Measurements from ENCODE around the gene TADA1. TPM values are rescaled to one million over a fixed set of nuclear protein-coding genes. Genes with fewer than 3 reads are reported as not detected.

TADA1 gene
- total and polyA plus RNA-seq, 9 donors: 9.8 to 15.0 (median 11.5) TPM

- intact Hi-C loops (cut with DNase I): no loop called here
- no peaks in the 10 kb centered on the region for H3K4me1 ChIP-seq (ENCODE audit: insufficient read depth)
- WGBS, 3 donors: 0% methylated on average over 1 of the region's 1 CpG
- TF ChIP-seq POLR2A (IDR thresholded peaks at IDR 0.05): no peak
- TF ChIP-seq CTCF (IDR thresholded peaks at IDR 0.05): no peak
- no peak for TF ChIP-seq EP300 (IDR thresholded peaks at IDR 0.05)
- H3K36me3 ChIP-seq: no peaks in the 10 kb centered on the region
- no peaks in the 10 kb centered on the region for H3K27me3 ChIP-seq
- no peak overlapping the region for H3K4me3 ChIP-seq
- no peaks in the 10 kb centered on the region for H3K9me3 ChIP-seq
- no peak overlapping the region for H3K27ac ChIP-seq
- DNase-seq: no peak
These were observed 23.1 kb downstream of the TADA1 start for GRCh38 chr1:166852918-166853317.

DNA sequence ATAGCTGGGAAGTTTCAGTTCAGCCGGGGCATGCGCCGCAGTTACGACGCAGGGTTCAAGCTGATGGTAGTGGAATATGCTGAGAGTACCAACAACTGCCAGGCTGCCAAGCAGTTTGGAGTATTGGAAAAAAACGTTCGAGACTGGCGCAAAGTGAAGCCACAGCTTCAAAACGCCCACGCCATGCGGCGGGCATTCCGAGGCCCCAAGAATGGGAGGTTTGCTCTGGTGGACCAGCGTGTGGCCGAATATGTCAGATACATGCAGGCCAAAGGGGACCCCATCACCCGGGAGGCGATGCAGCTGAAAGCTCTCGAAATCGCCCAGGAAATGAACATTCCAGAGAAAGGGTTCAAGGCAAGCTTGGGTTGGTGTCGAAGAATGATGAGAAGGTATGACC, 26.9 kb downstream of the TADA1 start:
- H3K9me3 ChIP-seq: no peaks in the 10 kb centered on the region
- no peak for DNase-seq
- no peak for TF ChIP-seq CTCF (IDR thresholded peaks at IDR 0.05)
- TF ChIP-seq POLR2A (IDR thresholded peaks at IDR 0.05): no peak
- TF ChIP-seq EP300 (IDR thresholded peaks at IDR 0.05): no peak
- H3K4me1 ChIP-seq (ENCODE audit: insufficient read depth): peaks cover 2% of the 10 kb centered on the region
- H3K4me3 ChIP-seq: no peak overlapping the region
- no peak overlapping the region for H3K27ac ChIP-seq
- intact Hi-C loops (cut with DNase I): no loop called here
- H3K27me3 ChIP-seq: no peaks in the 10 kb centered on the region
- WGBS, 3 donors: 95 to 98% (median 96%) methylated on average over 20 of the region's 20 CpGs
- H3K36me3 ChIP-seq: no peaks in the 10 kb centered on the region

DNA sequence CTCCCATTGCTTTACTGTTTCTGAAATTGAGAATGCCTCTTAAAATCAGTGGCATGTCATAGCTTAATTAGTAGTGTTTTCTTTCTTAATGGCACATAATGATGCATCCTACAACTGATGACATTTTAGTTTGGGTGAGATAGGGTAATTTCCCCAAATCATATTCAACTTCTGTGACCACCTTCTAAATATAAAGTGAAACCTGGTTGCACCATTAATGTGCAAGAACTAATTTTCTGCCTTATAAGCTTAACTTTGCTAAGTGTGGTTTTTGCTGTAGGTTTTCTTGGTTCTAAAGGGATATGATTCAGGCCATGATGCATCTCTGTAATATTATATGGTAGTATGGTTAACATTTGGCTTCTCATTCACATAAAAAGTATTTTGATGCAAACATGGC, 27.9 kb downstream of the TADA1 start:
- H3K27me3 ChIP-seq: no peaks in the 10 kb centered on the region
- intact Hi-C loops (cut with DNase I): no loop called here
- no peak for DNase-seq
- no peaks in the 10 kb centered on the region for H3K36me3 ChIP-seq
- H3K27ac ChIP-seq: no peak overlapping the region
- H3K4me1 ChIP-seq (ENCODE audit: insufficient read depth): peaks cover 2% of the 10 kb centered on the region
- no peaks in the 10 kb centered on the region for H3K9me3 ChIP-seq
- no peak overlapping the region for H3K4me3 ChIP-seq
- TF ChIP-seq EP300 (IDR thresholded peaks at IDR 0.05) (no peak), CTCF (IDR thresholded peaks at IDR 0.05) (no peak), POLR2A (IDR thresholded peaks at IDR 0.05) (no peak)

- no peak for DNase-seq
- no peaks in the 10 kb centered on the region for H3K36me3 ChIP-seq
- 36 to 44% (median 41%) methylated on average over 7 of the region's 7 CpGs for WGBS, 3 donors
- H3K27me3 ChIP-seq: no peaks in the 10 kb centered on the region
- no peak overlapping the region for H3K4me3 ChIP-seq
- H3K9me3 ChIP-seq: no peaks in the 10 kb centered on the region
- TF ChIP-seq CTCF (IDR thresholded peaks at IDR 0.05) (no peak), POLR2A (IDR thresholded peaks at IDR 0.05) (no peak), EP300 (IDR thresholded peaks at IDR 0.05) (no peak)
- peaks cover 3% of the 10 kb centered on the region for H3K4me1 ChIP-seq (ENCODE audit: insufficient read depth)
- intact Hi-C loops (cut with DNase I): no loop called here
- no peak overlapping the region for H3K27ac ChIP-seq
These were observed 31.3 kb downstream of the TADA1 start for GRCh38 chr1:166844791-166845190.
